GM12891 (cell line): ENCODE results near the gene TBX20.
"Not testable (repeated sequence)": the region's sequence is repeated elsewhere in the genome, so short reads cannot be mapped to it uniquely, and the experiment has no call there.

Experiments
- DNase-seq: peaks from one replicate; pipeline ENCODE4 v3.0.0; 2011; ENCODE audit warnings: low spot score; ENCODE audit not compliant: insufficient read length
- FAIRE-seq: peaks from 2 replicates; lab custom pipeline; 2011; peaks lifted over from hg19 to GRCh38; lab: Jason Lieb, UNC
- PAX5 ChIP-seq: IDR thresholded peaks from 2 replicates; pipeline ENCODE4 v1.6.1; 2011; ENCODE audit warnings: low read length, moderate library complexity, mild to moderate bottlenecking; ENCODE audit not compliant: insufficient read depth, severe bottlenecking
- POLR2A ChIP-seq: IDR thresholded peaks from 2 replicates; pipeline ENCODE4 v1.6.1; 2011; ENCODE audit warnings: low read depth, low read length, control low read depth
- POLR2AphosphoS5 ChIP-seq: IDR thresholded peaks from 2 replicates; pipeline ENCODE4 v1.6.1; 2011; ENCODE audit warnings: low read depth, low read length, control low read depth
- POU2F2 ChIP-seq: IDR thresholded peaks from 2 replicates; pipeline ENCODE4 v1.6.1; 2011; ENCODE audit warnings: low read depth, mild to moderate bottlenecking, control low read depth, low read length, moderate library complexity
- SPI1 ChIP-seq: IDR thresholded peaks from 2 replicates; pipeline ENCODE4 v1.6.1; 2011; ENCODE audit warnings: low read depth, low read length, control low read depth
- TAF1 ChIP-seq: IDR thresholded peaks from 2 replicates; pipeline ENCODE4 v1.6.1; 2011; ENCODE audit warnings: low read depth, low read length, control low read depth

Gene TBX20

DNA sequence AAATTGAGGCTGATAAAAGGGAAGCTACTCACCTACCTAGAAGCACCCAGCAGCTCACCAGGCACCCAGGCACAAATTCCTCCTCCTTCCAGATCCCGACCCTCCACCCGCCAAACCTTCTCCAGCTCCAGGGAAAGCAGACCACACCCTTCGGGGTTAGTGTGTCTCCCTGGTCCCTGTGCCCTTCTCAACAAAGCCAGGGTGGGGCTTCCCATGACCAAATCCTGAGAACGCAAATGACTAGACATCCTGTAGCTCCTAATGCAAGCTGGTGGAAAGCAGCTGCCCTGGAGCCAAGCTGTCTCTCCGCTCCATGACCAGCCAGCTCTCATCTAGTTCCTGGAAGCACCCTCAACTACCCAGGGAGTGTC, 4.4 kb downstream of the TBX20 start:
- FAIRE-seq, result no peak
- TF ChIP-seq POLR2A (no peak), POLR2AphosphoS5 (no peak), PAX5 (no peak)
- DNase-seq, result no peak

GRCh38 chr7:35248576-35249536, 5.0 kb downstream of the TBX20 start:
- FAIRE-seq (no peak), DNase-seq (no peak)
- TF ChIP-seq POLR2A, result no peak
- TF ChIP-seq TAF1, result no peak
- no peak for TF ChIP-seq PAX5
- TF ChIP-seq SPI1, result no peak
- no peak for TF ChIP-seq POU2F2
- no peak for TF ChIP-seq POLR2AphosphoS5

GRCh38 chr7:35246819-35247218, 7.1 kb downstream of the TBX20 start:
- TF ChIP-seq POLR2A, result no peak
- no peak for TF ChIP-seq PAX5
- TF ChIP-seq TAF1, result no peak
- no peak for TF ChIP-seq POLR2AphosphoS5
- no peak for TF ChIP-seq SPI1
- DNase-seq (no peak), FAIRE-seq (no peak)

GRCh38 chr7:35241884-35242283, 12.0 kb downstream of the TBX20 start:
- no peak for TF ChIP-seq PAX5
- TF ChIP-seq TAF1, result no peak
- no peak for TF ChIP-seq POLR2AphosphoS5
- TF ChIP-seq POU2F2, result no peak
- no peak for TF ChIP-seq SPI1
- no peak for TF ChIP-seq POLR2A
- DNase-seq, result no peak
- FAIRE-seq, result no peak

DNA sequence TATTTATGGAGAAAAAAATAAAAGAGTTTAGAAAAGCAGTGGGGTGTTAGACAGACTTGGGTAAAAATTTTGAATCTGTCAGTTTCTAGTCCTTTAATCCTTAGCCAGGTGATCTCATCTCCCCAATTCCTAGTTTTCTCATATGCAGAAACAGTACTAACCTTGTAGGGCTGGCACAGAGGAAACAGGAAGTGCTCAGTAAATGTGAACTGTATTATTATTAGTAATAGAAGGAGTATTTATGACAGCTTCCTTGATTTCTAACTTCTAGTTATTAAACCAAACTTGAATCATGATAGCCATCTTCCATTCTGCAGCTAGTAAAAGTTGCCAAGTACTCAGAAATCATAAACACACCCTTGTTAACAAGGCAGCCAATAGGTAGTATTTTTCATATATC, 12.5 kb downstream of the TBX20 start:
- TF ChIP-seq POLR2AphosphoS5 (no peak), POLR2A (no peak), TAF1 (no peak), PAX5 (no peak), SPI1 (no peak)
- no peak for DNase-seq
- FAIRE-seq, result no peak

- not testable (repeated sequence) for DNase-seq, FAIRE-seq
Measured at GRCh38 chr7:35241008-35241407, 12.9 kb downstream of the TBX20 start.

- not testable (repeated sequence) for DNase-seq, FAIRE-seq
Measured at GRCh38 chr7:35238456-35238855, 15.4 kb downstream of the TBX20 start.

DNA sequence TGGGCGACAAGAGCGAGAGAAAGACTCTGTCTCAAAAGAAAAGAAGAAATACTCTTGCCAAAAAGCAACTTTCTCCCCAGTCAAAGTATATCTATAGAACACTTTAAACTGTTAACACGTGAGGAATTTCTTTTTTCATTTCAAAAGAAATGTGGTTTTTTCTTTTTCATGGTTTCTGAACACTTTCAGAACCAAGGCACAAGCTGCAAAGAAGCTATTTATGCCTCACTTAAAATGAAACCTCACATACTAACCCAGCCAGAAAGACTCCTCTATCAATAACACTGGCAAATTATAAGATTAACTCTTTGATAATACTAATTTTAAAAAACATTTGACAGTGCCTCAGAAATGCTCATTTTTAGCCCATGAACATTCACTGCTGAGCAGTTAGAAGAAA, 20.9 kb downstream of the TBX20 start:
- FAIRE-seq (no peak), DNase-seq (no peak)

GRCh38 chr7:35231221-35231620, 22.7 kb downstream of the TBX20 start:
- not testable (repeated sequence) for DNase-seq, FAIRE-seq

More for the DNA sequence above, 20.9 kb downstream of the TBX20 start:
- TF ChIP-seq POU2F2 (no peak), PAX5 (no peak), SPI1 (no peak), TAF1 (no peak), POLR2A (no peak), POLR2AphosphoS5 (no peak)

GRCh38 chr7:35229116-35229780, 24.7 kb downstream of the TBX20 start:
- DNase-seq, FAIRE-seq: not testable (repeated sequence)

DNA sequence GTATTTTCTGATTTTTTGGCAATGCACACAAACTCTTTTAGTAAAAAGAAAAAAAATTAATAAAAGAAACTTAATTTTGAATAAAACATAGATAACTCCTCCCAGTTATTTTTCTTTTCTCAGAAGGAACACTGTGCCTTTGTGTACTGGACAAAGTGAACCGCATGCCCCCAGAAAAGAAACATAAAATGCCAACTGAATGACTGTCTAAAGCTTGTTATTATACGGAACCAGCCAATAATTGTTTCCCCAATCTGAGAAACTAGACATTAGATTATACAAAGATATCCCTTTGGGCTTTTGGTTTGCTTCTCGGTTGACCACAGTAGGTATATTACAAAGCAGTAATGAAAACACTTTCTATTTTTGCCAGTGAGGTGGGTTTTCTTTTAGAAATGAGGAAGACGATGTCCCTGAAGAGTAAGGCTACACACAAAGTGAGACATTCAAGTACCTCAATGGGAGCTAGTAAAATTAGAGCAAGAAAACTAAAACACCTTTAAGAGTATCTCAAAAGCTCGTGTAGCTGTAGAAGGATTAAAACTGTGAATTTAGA, 25.3 kb downstream of the TBX20 start:
- not testable (repeated sequence) for DNase-seq, FAIRE-seq

DNA sequence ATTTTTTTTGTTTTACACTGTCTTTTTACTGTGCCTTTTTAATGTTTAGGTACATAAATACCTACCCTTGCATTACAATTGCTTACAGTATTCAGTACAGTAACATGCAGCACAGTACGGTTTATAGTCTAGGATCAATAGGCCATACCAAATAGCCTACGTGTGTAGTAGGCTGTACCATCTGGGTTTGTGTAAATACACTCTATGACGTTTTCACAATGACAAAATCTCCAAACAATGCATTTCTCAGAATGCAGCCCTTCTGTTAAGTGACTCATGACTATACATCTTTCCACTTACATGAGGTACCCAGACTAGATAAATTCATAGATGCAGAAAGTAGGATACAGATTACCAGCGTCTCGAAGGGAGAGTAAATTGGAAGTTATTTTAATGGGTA, 26.5 kb downstream of the TBX20 start:
- DNase-seq, FAIRE-seq: not testable (repeated sequence)

GRCh38 chr7:35222445-35222844, 31.5 kb downstream of the TBX20 start:
- not testable (repeated sequence) for FAIRE-seq, DNase-seq

GRCh38 chr7:35220176-35220575, 33.7 kb downstream of the TBX20 start:
- DNase-seq, FAIRE-seq: not testable (repeated sequence)

GRCh38 chr7:35216033-35216432, 37.9 kb downstream of the TBX20 start:
- FAIRE-seq, result not testable (repeated sequence)

GRCh38 chr7:35215063-35215462, 38.8 kb downstream of the TBX20 start:
- not testable (repeated sequence) for FAIRE-seq, DNase-seq

More at GRCh38 chr7:35216033-35216432, 37.9 kb downstream of the TBX20 start:
- DNase-seq, result not testable (repeated sequence)
